ENCODE measurements around the gene TPO. TPM values are rescaled to one million over a fixed set of nuclear protein-coding genes. Genes with fewer than 3 reads are reported as not detected.
"Not testable (repeated sequence)": the region's sequence is repeated elsewhere in the genome, so short reads cannot be mapped to it uniquely, and the experiment has no call there.

Gene TPO
- total RNA-seq, 2 experiments from 2014 or later: not detected

DNA sequence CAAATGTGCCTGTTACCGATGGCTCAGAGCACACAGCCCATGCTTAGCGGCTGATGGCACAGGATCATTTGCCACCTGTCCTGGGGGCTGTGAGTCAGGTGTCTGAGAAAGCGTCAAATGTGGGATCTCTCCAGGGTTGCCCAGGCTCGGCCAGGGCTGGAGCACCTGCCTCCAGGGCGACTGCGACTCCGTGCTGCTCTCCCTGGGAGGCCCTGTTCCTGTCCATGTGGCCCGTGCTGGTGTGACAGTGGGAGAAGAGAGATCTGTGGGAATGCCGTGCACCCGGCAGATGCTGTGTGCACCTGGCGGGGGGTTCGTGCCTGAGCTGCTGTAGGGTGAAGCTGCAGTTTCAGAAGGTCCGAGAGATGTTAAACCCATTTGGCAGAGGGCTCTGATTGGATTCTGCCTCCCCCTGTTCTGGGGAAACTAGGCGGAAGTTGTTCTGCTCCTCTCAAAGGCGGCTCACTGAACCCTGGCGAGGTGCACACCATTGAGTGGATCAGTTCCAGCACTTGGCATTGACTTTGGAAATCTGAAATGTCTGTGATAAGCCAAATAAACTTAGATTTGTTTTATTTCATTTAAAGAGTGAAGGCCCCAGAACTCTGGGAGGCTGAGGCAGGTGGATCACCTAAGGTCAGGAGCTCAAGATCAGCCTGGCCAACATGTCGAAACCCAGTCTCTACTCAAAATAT, 34.7 kb upstream of the TPO start:
- no peak overlapping the region for H3K4me3 Mint-ChIP-seq
- intact Hi-C loops (cut with micrococcal nuclease): no loop called here
- no peaks in the 10 kb centered on the region for H3K4me1 Mint-ChIP-seq (ENCODE audit: low read depth)
- ChIA-PET POLR2A (no interaction called here), CTCF (no interaction called here)
- no peak for ATAC-seq
- H3K27ac Mint-ChIP-seq: no peak overlapping the region
- no peak for DNase-seq
- no peaks in the 10 kb centered on the region for H3K27me3 Mint-ChIP-seq
- no peaks in the 10 kb centered on the region for H3K36me3 Mint-ChIP-seq (ENCODE audit: low read depth)
- peaks cover 2% of the 10 kb centered on the region for H3K9me3 Mint-ChIP-seq
- TF ChIP-seq, protein P1, sequence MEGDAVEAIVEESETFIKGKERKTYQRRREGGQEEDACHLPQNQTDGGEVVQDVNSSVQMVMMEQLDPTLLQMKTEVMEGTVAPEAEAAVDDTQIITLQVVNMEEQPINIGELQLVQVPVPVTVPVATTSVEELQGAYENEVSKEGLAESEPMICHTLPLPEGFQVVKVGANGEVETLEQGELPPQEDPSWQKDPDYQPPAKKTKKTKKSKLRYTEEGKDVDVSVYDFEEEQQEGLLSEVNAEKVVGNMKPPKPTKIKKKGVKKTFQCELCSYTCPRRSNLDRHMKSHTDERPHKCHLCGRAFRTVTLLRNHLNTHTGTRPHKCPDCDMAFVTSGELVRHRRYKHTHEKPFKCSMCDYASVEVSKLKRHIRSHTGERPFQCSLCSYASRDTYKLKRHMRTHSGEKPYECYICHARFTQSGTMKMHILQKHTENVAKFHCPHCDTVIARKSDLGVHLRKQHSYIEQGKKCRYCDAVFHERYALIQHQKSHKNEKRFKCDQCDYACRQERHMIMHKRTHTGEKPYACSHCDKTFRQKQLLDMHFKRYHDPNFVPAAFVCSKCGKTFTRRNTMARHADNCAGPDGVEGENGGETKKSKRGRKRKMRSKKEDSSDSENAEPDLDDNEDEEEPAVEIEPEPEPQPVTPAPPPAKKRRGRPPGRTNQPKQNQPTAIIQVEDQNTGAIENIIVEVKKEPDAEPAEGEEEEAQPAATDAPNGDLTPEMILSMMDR (IDR thresholded peaks at IDR 0.05): no peak

DNA sequence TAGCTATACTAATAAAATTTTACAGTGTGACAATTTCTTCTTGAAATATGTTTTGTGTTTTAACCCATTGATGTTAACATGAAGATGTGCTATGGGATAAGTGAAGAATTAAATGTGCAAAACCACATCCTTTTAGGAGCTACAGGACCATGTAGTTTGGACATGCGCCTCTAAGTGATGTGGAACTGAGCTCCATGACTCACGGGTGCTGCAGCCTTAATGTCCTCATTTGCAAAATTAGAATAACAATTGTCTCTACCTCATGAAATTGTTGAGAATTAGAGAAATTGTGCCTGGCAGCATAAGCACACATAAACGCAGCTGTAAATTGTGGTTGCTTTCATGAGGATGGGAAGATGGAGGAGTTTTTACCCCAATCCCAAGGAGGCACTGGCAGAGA, 31.6 kb upstream of the TPO start:
- no peak overlapping the region for H3K27ac Mint-ChIP-seq
- no peak overlapping the region for H3K4me3 Mint-ChIP-seq
- H3K27me3 Mint-ChIP-seq: no peaks in the 10 kb centered on the region
- DNase-seq (no peak), ATAC-seq (no peak)
- ChIA-PET CTCF (interaction anchor here (1.5 kb wide), 1 partner anchor 19 kb away, joined by 3 read pairs; no protein-coding TSS in a partner anchor), POLR2A (no interaction called here)
- H3K9me3 Mint-ChIP-seq: peaks cover 2% of the 10 kb centered on the region
- no peaks in the 10 kb centered on the region for H3K4me1 Mint-ChIP-seq (ENCODE audit: low read depth)
- TF ChIP-seq, protein P1 (IDR thresholded peaks at IDR 0.05): no peak
- intact Hi-C loops (cut with micrococcal nuclease): no loop called here
- no peaks in the 10 kb centered on the region for H3K36me3 Mint-ChIP-seq (ENCODE audit: low read depth)

- intact Hi-C loops (cut with micrococcal nuclease); H3K4me1 Mint-ChIP-seq (ENCODE audit: low read depth); H3K4me3 Mint-ChIP-seq; CTCF ChIA-PET; H3K9me3 Mint-ChIP-seq; ATAC-seq; H3K27me3 Mint-ChIP-seq; DNase-seq; H3K36me3 Mint-ChIP-seq (ENCODE audit: low read depth); H3K27ac Mint-ChIP-seq; POLR2A ChIA-PET: not testable (repeated sequence)
Measured at GRCh38 chr2:1387954-1388725, 25.1 kb upstream of the TPO start.

GRCh38 chr2:1390118-1390517, 23.1 kb upstream of the TPO start:
- H3K36me3 Mint-ChIP-seq (ENCODE audit: low read depth); POLR2A ChIA-PET; intact Hi-C loops (cut with micrococcal nuclease); CTCF ChIA-PET; H3K4me3 Mint-ChIP-seq; ATAC-seq; H3K27ac Mint-ChIP-seq; DNase-seq; H3K9me3 Mint-ChIP-seq; H3K27me3 Mint-ChIP-seq; H3K4me1 Mint-ChIP-seq (ENCODE audit: low read depth): not testable (repeated sequence)

DNA sequence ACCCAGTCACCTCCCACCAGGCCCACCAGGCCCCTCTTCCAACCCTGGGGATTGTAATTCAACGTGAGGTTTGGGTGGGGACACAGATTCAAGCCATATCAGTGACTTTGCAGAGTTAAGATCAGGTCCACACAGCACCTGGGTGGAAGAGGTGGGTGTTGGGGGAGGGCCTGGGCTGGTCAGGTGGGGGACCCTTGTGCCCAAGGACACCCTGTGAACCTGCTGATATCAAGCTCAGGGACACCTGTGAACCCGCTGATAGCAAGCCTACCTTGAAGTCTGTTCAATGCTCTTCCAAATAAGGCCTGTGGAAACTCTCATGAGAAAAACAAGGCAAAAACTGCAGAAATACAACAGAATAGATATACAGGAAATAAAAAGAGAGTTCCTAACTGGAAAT, 19.9 kb upstream of the TPO start:
- Mint-ChIP-seq H3K27me3 (peaks cover 2% of the 10 kb centered on the region), H3K27ac (no peak overlapping the region), H3K9me3 (peaks cover 2% of the 10 kb centered on the region), H3K36me3 (ENCODE audit: low read depth) (no peaks in the 10 kb centered on the region), H3K4me3 (no peak overlapping the region), H3K4me1 (ENCODE audit: low read depth) (peaks cover 4% of the 10 kb centered on the region)
- ChIA-PET POLR2A (no interaction called here), CTCF (no interaction called here)
- DNase-seq: no peak
- intact Hi-C loops (cut with micrococcal nuclease): no loop called here
- TF ChIP-seq, protein P1 (IDR thresholded peaks at IDR 0.05): no peak
- ATAC-seq: no peak

Measured in activated CD8-positive, alpha-beta T cell treated with anti-CD3 and anti-CD28 coated beads for 36 hours (primary cell).